Astrocyte of the spinal cord (primary cell): ENCODE measurements around the gene KRT86.

Source experiments
- DNase-seq: peaks from one replicate; pipeline ENCODE4 v3.0.0; 2011; ENCODE audit warnings: low read depth, low spot score
- H3K4me3 ChIP-seq: 2 replicates; pipeline ENCODE4 v1.5.1; 2011; ENCODE audit warnings: low read depth, mild to moderate bottlenecking, low read length, moderate library complexity
- in situ Hi-C: cut with HindIII; loops from 2 replicates; pipeline ENCODE4 v1.10.0; 2017; ENCODE audit warnings: low sequenced_read_pairs
- TF ChIP-seq, protein P1 (sequence below): IDR thresholded peaks from 2 replicates; pipeline ENCODE4 v1.5.1; 2012; ENCODE audit warnings: low read depth, mild to moderate bottlenecking, low read length, inconsistent platforms

The KRT86 gene

DNA sequence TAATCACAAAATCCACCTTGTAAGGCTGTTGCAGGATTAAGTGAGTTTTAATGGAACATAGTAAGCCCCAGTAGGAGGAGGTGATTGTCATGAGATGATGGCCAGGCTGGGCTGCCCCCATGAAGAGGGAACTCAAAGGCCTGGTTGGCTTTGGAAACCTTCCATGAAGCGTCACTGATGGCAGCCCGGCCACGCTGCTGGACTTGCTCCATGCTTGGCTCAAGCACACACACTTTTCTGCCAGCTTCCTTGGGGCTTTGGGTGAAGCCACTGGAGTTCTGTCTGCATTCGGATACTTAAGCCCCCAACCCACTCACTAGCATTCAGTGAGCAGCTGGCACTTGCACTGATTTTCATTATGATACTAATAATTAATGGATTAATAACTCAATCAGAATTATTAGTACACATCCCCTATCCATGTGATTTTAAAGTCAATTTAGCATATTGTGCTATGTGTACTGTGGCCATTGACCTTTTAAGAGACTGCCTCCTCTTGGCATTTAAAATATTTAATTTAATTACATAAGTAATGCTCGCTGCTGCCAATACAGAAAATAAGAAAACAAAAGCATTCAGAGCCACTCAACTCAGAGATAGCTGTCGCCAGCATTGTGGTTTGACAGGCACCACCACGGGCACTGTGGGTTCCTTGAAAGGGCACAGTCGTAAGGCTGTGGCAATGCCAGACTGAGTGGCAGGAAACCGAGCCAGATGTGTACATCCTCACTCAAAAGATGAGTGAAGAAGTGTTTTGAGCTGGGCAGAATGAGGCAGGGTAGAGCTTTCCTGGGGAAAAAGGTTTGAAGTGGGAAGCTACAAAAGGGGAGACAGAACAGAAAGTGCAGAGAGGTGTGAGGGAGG, 77.0 kb downstream of the KRT86 start:
- no peak overlapping the region for H3K4me3 ChIP-seq
- TF ChIP-seq, protein P1, sequence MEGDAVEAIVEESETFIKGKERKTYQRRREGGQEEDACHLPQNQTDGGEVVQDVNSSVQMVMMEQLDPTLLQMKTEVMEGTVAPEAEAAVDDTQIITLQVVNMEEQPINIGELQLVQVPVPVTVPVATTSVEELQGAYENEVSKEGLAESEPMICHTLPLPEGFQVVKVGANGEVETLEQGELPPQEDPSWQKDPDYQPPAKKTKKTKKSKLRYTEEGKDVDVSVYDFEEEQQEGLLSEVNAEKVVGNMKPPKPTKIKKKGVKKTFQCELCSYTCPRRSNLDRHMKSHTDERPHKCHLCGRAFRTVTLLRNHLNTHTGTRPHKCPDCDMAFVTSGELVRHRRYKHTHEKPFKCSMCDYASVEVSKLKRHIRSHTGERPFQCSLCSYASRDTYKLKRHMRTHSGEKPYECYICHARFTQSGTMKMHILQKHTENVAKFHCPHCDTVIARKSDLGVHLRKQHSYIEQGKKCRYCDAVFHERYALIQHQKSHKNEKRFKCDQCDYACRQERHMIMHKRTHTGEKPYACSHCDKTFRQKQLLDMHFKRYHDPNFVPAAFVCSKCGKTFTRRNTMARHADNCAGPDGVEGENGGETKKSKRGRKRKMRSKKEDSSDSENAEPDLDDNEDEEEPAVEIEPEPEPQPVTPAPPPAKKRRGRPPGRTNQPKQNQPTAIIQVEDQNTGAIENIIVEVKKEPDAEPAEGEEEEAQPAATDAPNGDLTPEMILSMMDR, result no peak
- no peak for DNase-seq
- in situ Hi-C loops, result no loop called here

DNA sequence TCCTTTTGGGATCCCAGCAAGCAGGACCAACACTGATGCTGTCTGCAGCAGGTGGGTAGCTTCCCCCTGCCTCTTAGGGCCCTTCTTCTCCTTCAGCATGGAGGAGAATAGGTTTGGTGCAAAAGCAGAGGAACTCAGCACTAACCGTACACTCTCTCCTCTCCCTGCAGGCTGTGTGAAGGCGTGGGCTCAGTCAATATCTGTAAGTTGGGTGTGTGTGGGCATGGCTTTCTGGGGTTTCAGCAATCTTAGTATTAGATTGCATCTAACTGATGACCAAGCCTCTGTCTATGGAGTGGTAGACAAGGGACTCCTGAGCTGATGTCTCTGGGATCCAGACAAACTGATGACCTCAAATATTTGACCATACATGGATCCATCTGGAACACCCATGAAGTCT, 78.5 kb downstream of the KRT86 start:
- DNase-seq, result no peak
- H3K4me3 ChIP-seq, result no peak overlapping the region
- in situ Hi-C loops, result no loop called here
- TF ChIP-seq, protein P1, result no peak

DNA sequence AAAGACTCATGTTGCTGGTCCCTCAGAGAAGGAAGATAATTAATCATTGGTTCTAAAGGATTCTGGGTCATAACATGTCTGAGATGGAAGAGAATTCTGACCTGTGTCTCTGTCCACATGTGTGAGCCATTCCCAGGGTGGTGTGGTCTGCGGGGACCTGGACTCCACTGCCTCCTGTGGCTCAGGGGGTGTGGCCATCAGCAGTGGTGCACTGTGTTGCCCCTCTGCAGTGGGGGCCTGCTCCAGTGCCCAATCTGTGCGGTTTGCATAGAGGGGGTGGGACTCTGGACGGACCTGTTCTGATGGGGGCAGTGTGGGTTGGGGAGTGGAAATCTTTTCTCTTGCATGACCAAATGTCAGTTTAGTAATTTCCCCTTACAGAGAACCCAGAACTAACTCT, 79.3 kb downstream of the KRT86 start:
- in situ Hi-C loops, result no loop called here
- H3K4me3 ChIP-seq, result no peak overlapping the region
- TF ChIP-seq, protein P1, result no peak
- DNase-seq, result no peak

DNA sequence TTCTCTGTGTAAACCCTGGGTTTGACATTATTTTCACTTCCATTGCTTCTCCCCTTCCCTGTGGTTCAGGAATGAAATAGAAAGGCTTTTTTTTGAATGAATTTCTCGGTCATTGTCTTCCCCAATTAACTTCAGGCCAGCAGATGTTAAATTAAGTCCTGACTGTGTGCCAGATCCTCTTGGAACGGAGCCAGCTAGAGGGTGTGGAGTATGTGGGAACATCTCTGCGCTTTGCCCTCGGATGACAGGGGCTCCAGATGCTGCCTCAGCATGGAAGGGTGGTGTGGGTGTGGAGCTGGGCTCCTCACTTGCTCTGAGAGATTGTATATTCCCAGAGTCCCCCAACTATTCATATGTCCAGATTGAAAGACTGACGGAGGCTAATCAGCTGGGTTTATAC, 79.8 kb downstream of the KRT86 start:
- in situ Hi-C loops, result no loop called here
- DNase-seq, result no peak
- TF ChIP-seq, protein P1, result no peak
- H3K4me3 ChIP-seq, result no peak overlapping the region

DNA sequence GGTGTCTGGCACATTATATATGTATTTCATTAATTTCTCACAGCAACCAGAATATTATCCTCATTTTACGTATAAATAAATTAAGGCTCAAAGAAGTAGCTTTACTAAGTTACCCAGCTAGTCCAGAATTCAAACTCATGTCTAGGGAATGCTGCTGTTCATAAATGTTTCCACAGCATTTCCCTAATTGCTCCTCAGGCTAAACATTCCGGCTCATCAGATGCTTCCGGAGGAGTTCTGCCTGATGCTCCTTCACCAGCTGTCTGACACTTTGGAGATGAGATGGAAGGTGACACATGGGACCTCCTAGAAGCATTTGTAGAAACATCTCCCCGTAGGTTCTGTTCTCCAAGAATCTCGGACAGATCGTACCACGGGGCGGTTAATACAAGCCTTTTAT, 80.7 kb downstream of the KRT86 start:
- no peak for DNase-seq
- in situ Hi-C loops, result no loop called here
- no peak overlapping the region for H3K4me3 ChIP-seq
- TF ChIP-seq, protein P1, result no peak

DNA sequence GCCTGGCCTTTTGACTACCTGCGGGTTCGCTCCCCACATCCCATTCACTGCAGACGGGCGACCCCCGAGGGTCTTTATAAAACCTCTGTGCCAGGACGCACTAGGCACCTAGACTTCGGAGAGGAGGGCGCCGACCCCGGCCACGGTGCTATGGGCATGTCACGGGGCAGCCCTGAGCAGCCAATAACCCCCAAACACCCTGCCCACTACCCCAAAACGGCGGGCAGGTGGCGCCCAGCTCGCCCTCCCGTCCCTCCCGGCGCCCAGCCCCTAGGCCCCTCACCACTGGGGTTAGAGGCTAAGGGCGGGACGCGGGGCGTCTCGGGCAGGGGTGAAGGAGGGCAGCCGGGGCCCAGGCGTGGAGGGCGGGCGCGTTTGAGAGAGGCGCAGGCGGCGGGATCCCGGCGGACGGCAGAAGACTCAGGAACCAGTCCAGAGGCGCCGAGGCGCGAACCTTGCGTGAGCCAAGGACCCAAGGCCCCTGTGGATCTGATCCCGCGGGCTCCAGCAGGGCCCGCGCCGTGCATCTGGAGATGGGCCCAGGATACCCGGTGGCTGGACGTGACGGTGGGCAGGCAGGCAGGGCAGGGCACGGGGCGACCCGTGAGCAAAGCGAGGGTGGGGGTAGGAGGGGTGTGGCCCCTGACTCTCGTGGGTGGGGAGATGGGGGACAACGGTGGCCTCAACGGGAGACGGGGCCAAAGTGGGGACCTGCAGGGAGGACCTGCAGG, 81.8 kb downstream of the KRT86 start:
- DNase-seq, result no peak
- TF ChIP-seq, protein P1, result no peak
- H3K4me3 ChIP-seq, result no peak overlapping the region
- in situ Hi-C loops, result no loop called here
